GM12873 (cell line): ENCODE data around the gene PYGO2.

ENCODE experiments used
- TF ChIP-seq, protein P1 (sequence below): IDR thresholded peaks from 2 replicates; pipeline ENCODE4 v1.5.1; 2012; ENCODE audit warnings: low read depth, mild to moderate bottlenecking, moderate library complexity, low read length, control low read depth; ENCODE audit not compliant: insufficient read depth; ENCODE audit errors: missing control alignments

PYGO2 gene

DNA sequence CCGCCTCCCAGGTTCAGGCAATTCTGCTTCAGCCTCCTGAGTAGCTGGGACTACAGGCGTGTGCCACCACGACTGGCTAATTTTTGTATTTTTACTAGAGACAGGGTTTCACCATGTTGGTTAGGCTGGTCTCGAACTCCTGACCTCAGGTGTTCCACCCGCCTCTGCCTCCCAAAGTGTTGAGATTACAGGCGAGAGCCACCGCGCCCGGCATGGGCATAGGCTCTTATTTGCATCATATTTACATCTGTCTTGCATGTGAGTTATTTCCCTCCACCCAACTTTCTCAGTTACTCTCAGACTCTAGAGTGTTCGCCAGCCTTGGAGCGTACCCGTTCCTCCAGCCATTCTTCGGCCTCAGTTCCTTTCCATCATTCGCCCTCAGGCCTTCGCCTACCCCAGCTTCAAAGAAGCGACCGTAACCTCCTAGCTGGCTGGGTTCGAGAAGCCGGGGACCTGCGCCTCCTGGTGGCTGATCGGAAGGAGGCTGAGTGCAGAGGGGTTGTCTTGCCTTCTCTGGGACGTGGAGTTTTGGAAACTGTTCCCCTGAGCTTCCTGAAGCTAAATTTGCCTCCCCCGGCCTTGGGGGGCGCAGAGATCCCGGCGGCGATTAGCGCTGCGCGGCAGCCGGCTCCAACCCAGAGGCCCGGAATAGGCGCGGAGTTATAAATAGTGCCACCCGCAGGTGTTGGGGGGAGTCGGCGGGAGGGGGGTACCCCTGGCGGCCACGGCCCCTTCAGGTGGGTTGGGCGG, 37.4 kb upstream of the PYGO2 start:
- TF ChIP-seq, protein P1, sequence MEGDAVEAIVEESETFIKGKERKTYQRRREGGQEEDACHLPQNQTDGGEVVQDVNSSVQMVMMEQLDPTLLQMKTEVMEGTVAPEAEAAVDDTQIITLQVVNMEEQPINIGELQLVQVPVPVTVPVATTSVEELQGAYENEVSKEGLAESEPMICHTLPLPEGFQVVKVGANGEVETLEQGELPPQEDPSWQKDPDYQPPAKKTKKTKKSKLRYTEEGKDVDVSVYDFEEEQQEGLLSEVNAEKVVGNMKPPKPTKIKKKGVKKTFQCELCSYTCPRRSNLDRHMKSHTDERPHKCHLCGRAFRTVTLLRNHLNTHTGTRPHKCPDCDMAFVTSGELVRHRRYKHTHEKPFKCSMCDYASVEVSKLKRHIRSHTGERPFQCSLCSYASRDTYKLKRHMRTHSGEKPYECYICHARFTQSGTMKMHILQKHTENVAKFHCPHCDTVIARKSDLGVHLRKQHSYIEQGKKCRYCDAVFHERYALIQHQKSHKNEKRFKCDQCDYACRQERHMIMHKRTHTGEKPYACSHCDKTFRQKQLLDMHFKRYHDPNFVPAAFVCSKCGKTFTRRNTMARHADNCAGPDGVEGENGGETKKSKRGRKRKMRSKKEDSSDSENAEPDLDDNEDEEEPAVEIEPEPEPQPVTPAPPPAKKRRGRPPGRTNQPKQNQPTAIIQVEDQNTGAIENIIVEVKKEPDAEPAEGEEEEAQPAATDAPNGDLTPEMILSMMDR, result peak; percentile 97

DNA sequence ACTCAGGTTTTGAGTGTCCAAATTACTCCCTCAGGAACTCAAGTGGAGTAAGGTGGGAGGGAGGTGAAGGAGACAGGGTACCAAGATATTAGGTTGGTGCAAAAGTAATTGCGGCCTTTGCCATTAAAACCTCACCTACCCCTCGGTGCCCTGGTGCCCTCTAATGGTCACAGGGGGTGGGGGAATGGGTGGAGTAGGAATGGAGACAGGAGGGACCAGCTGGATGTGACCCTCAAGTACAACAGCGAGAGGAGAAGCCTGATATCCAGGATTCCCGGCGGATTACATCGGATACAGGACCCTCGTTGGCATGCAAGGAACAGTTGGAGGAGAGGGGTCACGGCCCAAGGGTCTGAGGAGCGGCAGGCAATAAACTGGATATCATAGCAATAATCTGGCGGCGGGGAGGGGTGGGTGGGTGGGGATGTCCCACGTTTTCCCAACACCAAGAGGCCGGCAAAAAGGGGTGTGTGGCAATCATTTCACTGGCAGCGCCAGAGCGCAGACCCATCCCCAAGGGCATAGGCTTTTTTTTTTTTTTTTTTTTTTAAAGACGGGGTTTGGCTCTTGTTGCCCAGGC, 36.7 kb upstream of the PYGO2 start:
- TF ChIP-seq, protein P1, result peak; percentile 27

DNA sequence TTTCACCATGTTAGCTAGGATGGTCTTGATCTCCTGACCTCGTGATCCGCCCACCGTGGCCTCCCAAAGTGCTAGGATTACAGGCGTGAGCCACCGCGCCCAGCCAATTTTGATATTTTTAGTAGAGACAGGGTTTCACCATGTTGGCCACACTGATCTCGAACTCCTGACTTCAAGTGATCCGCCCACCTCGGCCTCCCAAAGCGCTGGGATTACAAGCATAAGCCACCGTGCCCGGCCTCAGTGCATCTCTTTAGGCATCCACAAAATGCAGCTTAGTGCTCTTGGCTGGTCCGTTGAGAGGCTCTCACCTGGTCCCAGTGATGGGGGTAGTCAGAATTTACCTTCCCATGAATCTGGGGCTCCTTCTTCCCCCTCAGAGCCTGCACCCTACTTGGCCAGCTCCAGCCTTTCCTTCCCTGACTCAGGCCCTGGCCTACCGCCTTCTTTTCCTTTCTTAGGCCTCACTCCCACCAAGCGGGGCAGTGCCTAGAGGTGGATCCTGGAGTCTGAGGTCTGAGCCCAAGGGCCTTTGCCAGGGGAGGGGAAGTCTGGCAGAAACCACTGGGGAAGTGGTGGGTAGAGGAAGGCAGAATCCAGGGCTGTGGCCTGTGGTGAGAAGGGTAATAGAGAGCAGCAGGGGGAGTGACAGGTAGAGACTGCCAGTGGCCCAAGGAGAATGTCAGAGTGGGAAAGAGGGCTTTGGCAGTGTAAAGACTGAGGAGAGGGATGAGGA, 35.6 kb upstream of the PYGO2 start:
- TF ChIP-seq, protein P1, result no peak

DNA sequence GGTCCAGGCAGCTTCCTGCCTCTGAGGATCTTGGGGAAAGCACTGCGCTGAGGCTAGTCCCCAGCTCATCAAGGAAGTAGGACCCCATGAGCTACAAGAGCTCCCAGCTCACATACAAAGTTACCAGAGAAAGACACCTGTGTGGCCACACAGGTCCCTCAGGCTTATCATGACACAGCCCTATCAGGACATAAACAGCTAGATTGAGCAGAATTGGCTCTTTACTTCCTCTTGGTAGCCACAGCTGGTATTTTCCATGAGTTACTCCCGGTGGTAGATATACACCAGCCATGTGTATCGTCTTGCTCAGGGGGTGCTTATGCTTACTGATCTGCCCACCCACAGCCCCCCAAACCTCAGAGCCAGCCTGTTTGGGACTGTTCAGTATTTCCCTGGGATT, 33.0 kb upstream of the PYGO2 start:
- TF ChIP-seq, protein P1, result no peak

DNA sequence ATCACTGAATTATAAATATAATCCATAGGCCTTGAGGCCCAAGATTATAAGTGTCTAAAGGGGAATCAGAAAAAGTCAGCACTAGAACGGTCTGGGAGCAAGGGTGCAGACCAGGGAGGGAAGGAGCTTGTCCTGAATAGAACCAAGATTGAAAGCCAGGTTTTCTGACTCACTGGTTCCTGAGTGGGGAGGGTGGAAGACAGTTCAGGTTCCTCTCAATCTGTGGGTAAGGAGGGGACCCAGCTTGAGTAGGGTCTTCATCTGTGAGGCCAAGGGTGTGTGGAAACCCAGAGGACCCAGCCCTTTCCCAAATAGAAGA, 32.6 kb upstream of the PYGO2 start:
- TF ChIP-seq, protein P1, result no peak

DNA sequence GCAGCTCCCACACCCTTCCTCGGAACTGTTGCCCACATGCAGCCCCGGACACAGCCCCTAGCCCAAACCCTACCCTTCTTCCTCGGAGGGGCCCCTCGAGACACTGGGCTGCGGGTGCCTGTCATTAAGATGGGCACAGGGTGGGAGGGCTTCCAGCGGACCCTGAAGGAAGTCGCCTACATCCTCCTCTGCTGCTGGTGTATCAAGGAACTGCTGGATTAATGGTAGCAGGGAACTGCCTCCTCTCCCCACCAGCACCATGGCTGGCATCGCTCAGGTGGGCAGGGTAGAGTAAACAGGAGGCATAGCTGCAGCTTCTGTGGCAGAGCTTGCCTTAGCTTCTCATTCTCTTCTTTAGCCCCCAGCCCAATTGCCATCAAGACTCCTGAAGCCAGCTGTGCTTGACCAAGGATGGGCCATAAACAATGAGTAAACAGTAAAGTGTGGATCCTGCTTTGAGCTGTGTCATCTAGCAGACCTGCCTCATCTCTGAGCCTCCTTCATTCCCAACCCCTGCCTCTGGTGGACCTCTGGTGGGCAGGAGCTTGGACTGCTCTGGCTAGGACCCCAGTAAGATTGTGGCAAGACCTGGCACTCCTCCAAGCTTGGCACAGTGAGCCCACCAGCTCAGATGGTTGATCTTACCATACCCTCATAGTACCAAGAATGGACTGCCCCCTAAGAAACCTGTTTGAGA, 32.1 kb upstream of the PYGO2 start, which contains the start of gene LENEP:
Gene LENEP, plus strand, starts transcription at position 15 of the 697 bp plus-strand sequence. Its CDS starts 22 bp downstream, at position 37.
- TF ChIP-seq, protein P1, result no peak
